AG04450 (cell line): Measurements from ENCODE around the gene ZNF219. TPM values are rescaled to one million over a fixed set of nuclear protein-coding genes. Genes with fewer than 3 reads are reported as not detected.
A peak's percentile ranks its signal among the peaks of the same experiment; 100 is the strongest.

Experiments used
- CTCF ChIA-PET: fragments of 300-600, 350-600 bp; formaldehyde crosslinking; extraction: SDS; loops from one replicate; lab custom pipeline; 2022; ENCODE audit warnings: antibody characterized with exemption, inconsistent platforms; lab: Charles Lee
- POLR2A ChIA-PET: fragments of 350-600 bp; formaldehyde crosslinking; extraction: SDS; loops from one replicate; lab custom pipeline; 2021; ENCODE audit warnings: antibody characterized with exemption, inconsistent platforms; lab: Yijun Ruan, JAX
- DNase-seq: peaks from one replicate; pipeline ENCODE4 v3.0.0-alpha.2; 2011; ENCODE audit warnings: low read depth, low spot score
- H3K27ac ChIP-seq: one replicate; pipeline ENCODE4 v1.5.1; 2012; ENCODE audit warnings: low read depth, low read length, control low read depth
- H3K27me3 ChIP-seq: one replicate; pipeline ENCODE4 v1.6.0; 2012; ENCODE audit warnings: low read length; ENCODE audit not compliant: control insufficient read depth, insufficient read depth
- H3K4me3 ChIP-seq: 2 replicates; pipeline ENCODE4 v1.5.1; 2011; ENCODE audit warnings: mild to moderate bottlenecking, low read depth, low read length, control low read depth
- H3K9me3 ChIP-seq: 2 replicates; pipeline ENCODE4 v1.5.1; 2012; ENCODE audit warnings: low read length; ENCODE audit not compliant: control insufficient read depth, insufficient read depth
- polyA plus RNA-seq: library from polyadenylated mRNA; depleted of rRNA; stranded (reverse); fragments of >200 nt; gene quantifications from 2 replicates; pipeline ENCODE4 v1.2.3, GENCODE V29; 2011
- TF ChIP-seq, protein P1 (sequence below): IDR thresholded peaks from 2 replicates; pipeline ENCODE4 v1.5.1; 2011; ENCODE audit warnings: low read depth, low read length, control low read depth, inconsistent platforms

Gene ZNF219
- polyA plus RNA-seq, 1 experiment: 3.9 TPM

DNA sequence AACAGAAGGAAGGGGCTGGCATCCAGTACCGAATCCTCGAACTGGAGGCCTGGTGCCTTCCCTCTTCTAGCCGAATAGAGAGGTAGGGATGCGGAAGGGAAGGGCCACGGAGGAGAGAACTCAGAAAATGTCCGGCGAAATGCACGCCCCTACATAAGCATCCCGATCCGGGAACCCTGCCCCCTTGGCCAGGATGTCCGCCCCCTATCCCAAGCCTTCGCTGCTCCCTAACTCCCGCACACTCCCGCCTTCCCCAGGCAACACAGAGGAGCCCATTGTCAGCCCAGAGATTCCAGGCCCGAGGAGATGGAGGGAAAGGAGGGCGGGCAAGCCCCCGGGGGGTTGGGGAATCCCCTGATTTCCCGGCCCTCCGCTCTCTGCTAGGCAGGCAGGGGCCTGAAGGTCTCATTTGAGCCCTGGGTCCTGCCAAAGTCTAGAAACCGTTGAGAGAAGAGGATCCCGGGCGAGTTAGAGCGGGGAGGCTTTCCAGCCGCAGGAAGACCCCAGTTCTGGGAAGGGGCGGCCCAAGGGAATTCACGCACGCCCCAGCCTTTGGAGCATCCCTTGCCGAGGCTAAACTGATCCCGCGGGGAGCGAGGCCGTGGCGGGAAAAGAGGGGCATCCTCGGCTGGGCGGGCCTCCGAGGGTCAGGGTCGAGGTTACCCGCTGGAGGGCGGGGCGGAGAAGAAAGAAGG lies 28.9 kb downstream of the ZNF219 start:
- Histone ChIP-seq H3K27me3 (no peaks in the 10 kb centered on the region), H3K27ac (peak overlapping the region; percentile 70), H3K9me3 (no peaks in the 10 kb centered on the region; the same call in 1 of the 2 replicates), H3K4me3 (peak overlapping the region; percentile 82)
- TF ChIP-seq, protein P1, sequence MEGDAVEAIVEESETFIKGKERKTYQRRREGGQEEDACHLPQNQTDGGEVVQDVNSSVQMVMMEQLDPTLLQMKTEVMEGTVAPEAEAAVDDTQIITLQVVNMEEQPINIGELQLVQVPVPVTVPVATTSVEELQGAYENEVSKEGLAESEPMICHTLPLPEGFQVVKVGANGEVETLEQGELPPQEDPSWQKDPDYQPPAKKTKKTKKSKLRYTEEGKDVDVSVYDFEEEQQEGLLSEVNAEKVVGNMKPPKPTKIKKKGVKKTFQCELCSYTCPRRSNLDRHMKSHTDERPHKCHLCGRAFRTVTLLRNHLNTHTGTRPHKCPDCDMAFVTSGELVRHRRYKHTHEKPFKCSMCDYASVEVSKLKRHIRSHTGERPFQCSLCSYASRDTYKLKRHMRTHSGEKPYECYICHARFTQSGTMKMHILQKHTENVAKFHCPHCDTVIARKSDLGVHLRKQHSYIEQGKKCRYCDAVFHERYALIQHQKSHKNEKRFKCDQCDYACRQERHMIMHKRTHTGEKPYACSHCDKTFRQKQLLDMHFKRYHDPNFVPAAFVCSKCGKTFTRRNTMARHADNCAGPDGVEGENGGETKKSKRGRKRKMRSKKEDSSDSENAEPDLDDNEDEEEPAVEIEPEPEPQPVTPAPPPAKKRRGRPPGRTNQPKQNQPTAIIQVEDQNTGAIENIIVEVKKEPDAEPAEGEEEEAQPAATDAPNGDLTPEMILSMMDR: no peak
- POLR2A ChIA-PET: interaction anchor here (1.4 to 3.0 kb wide), 5 partner anchors 18 to 35 kb away, joined by 3 to 40 read pairs (median 11); no protein-coding TSS in a partner anchor
- no peak for DNase-seq
- CTCF ChIA-PET: interaction anchor here (0.6 to 9.0 kb wide), 20 partner anchors 11 to 379 kb away, joined by 3 to 153 read pairs (median 9); no protein-coding TSS in a partner anchor

DNA sequence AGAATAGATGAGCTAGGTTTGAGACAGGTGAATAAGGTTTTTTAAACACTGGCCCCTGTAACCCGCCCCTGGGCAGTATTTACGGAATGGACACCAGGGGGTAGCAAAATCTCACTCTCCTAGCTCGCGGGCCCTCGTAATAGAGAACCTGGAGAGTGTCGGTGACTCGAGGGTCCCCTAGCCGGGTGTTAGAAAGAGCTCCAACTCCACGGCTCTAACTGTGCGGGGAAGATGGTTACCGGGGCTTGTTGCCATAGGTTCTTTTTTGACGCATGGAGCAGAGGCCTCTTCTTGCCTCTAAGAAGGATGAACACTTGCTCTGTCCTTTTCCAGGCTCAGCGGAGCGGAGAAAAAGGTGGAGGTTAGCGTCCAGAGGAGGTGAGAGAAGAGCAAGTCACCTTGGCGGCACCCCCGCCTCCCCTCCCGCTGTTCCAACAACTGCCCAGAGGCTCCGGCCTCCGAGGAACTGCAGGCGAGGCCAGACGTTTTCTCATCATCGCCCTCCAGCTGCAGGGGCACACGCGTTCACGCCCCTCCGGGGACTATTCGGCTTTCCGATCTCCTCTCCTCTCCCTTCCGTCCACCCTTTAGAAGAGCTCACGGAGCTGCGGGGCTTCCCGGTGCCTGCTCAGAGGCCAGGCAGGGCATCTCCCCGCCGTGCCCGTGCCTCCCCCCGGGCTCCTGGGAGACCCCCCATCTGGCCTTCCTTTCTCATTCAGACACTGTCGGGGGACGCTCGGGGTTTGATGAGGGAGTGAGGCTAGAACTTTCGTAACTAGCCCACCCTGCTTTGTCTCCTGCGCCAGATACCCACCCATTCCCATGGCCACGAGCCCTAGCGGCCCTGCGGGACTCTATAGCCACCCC lies 29.7 kb downstream of the ZNF219 start:
- TF ChIP-seq, protein P1: peak; percentile 73
- H3K27ac ChIP-seq: peak overlapping the region; percentile 52
- ChIA-PET CTCF (interaction anchor here (0.8 to 5.0 kb wide), 19 partner anchors 10 to 148 kb away, joined by 3 to 153 read pairs (median 7); partner anchors contain the start of gene TMEM253), POLR2A (interaction anchor here (0.6 to 1.6 kb wide), 3 partner anchors 19 to 77 kb away, joined by 3 to 4 read pairs (median 3); no protein-coding TSS in a partner anchor)
- no peaks in the 10 kb centered on the region; the same call in 1 of the 2 replicates for H3K9me3 ChIP-seq
- H3K27me3 ChIP-seq: no peaks in the 10 kb centered on the region
- DNase-seq: no peak
- H3K4me3 ChIP-seq: peak overlapping the region; percentile 82

DNA sequence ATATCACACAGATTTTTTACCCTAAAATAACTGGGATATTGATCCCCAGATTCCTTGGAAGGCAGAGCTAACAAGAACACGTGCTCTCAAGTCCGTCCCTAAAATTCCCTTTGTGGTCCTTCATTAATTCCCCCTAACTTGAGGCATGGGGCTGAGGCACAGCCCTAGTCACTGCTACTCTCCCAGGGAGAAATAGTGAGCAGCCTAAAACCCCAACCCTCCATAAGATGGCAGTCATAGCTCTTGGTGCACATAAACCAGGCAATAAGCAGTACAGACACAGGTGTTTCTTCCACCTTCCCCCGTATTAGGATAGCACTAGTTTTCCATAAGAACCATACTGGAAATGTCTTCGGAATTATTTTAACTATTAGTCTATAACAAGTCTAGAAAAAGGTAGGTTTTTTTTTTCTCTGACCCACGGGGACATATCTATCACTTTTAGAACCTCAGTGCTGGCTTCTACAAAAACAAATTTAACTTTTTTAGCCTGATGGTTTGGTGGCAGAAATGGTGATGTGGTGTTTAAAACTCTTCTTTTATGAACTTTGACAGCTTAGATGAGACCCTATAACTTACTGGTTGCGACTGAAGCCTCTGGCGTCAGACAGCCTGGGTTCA lies 31.5 kb downstream of the ZNF219 start:
- Histone ChIP-seq H3K27ac (no peak overlapping the region), H3K4me3 (no peak overlapping the region), H3K27me3 (no peaks in the 10 kb centered on the region), H3K9me3 (no peaks in the 10 kb centered on the region; the same call in 1 of the 2 replicates)
- ChIA-PET POLR2A (interaction anchor here (0.7 kb wide), 1 partner anchor 38 kb away, joined by 3 read pairs; no protein-coding TSS in a partner anchor), CTCF (interaction anchor here (0.5 to 5.0 kb wide), 11 partner anchors 19 to 369 kb away, joined by 3 to 153 read pairs (median 9); no protein-coding TSS in a partner anchor)
- TF ChIP-seq, protein P1: peak; percentile 33; the same call in 1 of the 2 replicates
- DNase-seq: no peak

DNA sequence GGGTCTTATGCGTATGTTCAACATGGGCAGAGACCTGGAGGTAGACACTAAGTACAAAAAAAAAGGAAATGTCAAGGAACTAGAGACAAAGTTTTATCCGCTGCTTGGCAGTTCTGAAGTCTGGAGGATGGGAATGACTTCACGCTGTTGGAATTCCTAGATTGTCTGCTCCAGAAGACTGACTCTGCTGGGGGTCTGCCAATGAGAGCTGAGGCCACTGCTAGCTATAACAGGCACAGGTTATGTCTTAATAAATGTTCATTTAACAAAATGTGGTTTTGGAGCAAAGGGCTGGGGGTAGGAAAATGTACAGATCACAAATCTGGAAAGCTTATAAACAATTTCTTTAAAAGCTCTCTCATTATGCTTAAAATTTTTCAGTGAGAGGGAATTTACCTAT lies 35.0 kb downstream of the ZNF219 start:
- H3K27ac ChIP-seq: no peak overlapping the region
- H3K4me3 ChIP-seq: no peak overlapping the region
- no peaks in the 10 kb centered on the region for H3K9me3 ChIP-seq
- DNase-seq: peak; percentile 54
- TF ChIP-seq, protein P1: no peak
- POLR2A ChIA-PET: interaction anchor here (1.6 kb wide), 1 partner anchor 8 kb away, joined by 6 read pairs; no protein-coding TSS in a partner anchor
- CTCF ChIA-PET: interaction anchor here (0.7 to 3.1 kb wide), 9 partner anchors 8 to 93 kb away, joined by 3 to 38 read pairs (median 4); no protein-coding TSS in a partner anchor
- H3K27me3 ChIP-seq: no peaks in the 10 kb centered on the region
